ENCODE data around the gene PIEZO1.

DNA sequence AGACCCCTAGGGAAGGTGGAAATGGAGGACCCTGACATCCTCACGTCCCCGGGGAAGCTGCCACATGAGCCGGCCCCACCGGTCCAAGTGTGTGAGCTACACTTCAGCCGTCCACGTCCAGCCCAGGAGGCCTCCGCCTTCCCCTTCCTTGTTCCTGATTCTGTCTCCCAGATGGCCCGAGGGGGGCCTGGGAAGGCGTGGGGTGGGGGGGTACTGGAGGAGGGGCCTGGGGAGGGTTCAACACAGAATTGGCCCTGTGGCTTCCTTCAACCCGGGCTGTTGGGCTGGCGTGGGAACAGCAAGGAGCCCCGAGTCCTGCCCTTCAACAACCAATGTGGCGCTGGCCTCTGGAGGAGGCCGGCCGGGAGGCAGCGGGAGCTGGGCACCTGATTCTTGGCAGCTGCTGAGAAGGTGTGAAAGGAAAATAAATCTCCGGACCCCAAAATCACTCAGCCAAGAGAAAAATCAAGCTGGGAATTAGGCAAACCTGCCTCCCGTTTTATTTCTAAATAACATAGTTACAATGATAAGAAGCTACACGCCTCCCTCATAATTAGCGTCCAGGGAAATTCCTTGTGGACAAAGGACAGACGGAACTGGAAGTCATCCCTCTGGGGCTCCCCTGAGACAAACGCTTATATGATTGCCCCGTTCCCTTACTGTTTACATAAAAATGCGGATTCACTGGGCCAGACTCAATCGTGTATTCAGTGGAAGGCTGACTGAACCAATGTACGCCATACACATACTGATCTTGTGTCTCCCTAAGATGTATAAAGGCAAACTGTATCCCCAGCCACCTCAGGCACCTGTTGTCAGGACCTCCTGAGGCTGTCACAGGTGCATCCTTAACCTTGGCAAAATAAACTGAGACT lies 28.5 kb upstream of the PIEZO1 start:
- TF ChIP-seq CTCF (IDR thresholded peaks at IDR 0.05) (no peak), POLR2A (IDR thresholded peaks at IDR 0.05) (no peak)

All from lower leg skin (tissue), 3 donors.